DOHH2 (cell line): ENCODE measurements around the gene NUP37.

Source experiments
- EZH2phosphoT487 ChIP-seq: fragments of 200-600 bp; sonication (generic); IDR thresholded peaks from 2 replicates; pipeline ENCODE4 v1.6.1; 2017; ENCODE audit warnings: borderline replicate concordance, mild to moderate bottlenecking, antibody characterized with exemption, low read length, moderate library complexity, mixed read lengths
- TF ChIP-seq, protein P1 (sequence below): fragments of 200-600 bp; sonication (generic); IDR thresholded peaks from one replicate; pipeline ENCODE4 v1.5.1; 2014; ENCODE audit warnings: antibody characterized with exemption, mild to moderate bottlenecking, low read depth, low read length; ENCODE audit not compliant: poor library complexity, severe bottlenecking

DNA sequence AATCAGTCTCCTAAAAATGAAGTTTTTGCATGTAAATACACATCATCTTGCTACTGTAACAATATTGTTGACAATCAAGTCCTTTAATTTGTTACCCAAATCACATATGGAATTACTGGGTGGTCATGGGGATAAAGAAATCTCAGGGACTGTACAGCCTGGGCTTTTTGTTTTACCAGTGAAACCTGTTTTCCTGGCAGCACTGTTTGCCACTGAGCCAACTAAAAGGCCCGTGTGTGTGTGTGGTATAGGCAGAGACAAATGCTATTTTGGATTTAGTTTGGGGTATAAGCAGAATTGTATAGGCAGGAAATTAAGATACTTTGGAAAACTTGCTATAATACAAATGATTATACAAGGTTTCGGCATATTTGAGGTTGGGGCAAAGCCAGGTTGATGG lies 5.7 kb downstream of the NUP37 start:
- TF ChIP-seq, protein P1, sequence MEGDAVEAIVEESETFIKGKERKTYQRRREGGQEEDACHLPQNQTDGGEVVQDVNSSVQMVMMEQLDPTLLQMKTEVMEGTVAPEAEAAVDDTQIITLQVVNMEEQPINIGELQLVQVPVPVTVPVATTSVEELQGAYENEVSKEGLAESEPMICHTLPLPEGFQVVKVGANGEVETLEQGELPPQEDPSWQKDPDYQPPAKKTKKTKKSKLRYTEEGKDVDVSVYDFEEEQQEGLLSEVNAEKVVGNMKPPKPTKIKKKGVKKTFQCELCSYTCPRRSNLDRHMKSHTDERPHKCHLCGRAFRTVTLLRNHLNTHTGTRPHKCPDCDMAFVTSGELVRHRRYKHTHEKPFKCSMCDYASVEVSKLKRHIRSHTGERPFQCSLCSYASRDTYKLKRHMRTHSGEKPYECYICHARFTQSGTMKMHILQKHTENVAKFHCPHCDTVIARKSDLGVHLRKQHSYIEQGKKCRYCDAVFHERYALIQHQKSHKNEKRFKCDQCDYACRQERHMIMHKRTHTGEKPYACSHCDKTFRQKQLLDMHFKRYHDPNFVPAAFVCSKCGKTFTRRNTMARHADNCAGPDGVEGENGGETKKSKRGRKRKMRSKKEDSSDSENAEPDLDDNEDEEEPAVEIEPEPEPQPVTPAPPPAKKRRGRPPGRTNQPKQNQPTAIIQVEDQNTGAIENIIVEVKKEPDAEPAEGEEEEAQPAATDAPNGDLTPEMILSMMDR = no peak
- TF ChIP-seq EZH2phosphoT487 = no peak
